Fibroblast of villous mesenchyme (primary cell): ENCODE measurements around the gene LAMB2. TPM values are rescaled to one million over a fixed set of nuclear protein-coding genes. Genes with fewer than 3 reads are reported as not detected.
A peak's percentile ranks its signal among the peaks of the same experiment; 100 is the strongest.

Experiments
- DNase-seq: peaks from one replicate; pipeline ENCODE4 v3.0.0-alpha.2; 2010; ENCODE audit warnings: low read depth
- H3K4me3 ChIP-seq: 2 replicates; pipeline ENCODE4 v1.5.1; 2011; ENCODE audit warnings: low read depth, mild to moderate bottlenecking, low read length
- total RNA-seq: library from RNA; depleted of rRNA; stranded (reverse); fragments of >200 nt; gene quantifications from 2 replicates; pipeline ENCODE4 v1.2.3, GENCODE V29; 2012
- TF ChIP-seq, protein P1 (sequence below): IDR thresholded peaks from 2 replicates; pipeline ENCODE4 v1.5.1; 2012; ENCODE audit warnings: low read depth, mild to moderate bottlenecking, low read length; ENCODE audit not compliant: insufficient read depth

The LAMB2 gene
- total RNA-seq, 1 donor, result 369 TPM

DNA sequence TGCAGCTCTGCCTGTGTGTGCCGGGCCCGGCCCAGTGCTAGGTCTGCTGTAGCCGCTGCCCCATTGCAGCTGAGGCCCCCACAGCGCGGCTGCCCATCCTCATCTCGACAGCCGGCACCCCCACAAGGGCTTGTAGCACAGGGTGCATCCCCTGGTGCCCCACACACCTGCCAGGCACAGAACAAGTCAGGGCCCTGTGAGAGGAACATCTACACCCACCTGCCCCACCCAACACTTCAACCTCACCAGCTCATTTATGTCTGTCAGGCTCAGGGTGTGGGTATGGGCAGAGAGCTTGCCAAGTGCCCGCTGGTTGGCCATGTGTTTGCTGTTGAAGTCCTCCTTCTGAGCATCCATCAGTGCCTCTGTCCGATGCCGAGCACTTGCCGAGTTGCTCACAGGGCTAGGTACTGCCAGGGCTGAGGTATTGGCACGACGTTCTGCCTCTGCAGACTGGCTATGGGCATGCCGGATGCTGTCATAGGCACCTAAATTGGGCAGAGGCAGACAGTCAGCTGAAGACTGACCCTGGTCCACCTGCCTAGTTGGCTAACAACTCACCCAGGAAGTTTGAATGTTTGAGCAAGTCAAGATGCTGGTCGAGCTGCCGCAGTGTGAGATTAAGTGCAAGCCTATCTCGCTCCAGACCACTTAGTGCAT lies 9.8 kb downstream of the LAMB2 start:
- DNase-seq, result no peak
- H3K4me3 ChIP-seq, result no peak overlapping the region
- TF ChIP-seq, protein P1, sequence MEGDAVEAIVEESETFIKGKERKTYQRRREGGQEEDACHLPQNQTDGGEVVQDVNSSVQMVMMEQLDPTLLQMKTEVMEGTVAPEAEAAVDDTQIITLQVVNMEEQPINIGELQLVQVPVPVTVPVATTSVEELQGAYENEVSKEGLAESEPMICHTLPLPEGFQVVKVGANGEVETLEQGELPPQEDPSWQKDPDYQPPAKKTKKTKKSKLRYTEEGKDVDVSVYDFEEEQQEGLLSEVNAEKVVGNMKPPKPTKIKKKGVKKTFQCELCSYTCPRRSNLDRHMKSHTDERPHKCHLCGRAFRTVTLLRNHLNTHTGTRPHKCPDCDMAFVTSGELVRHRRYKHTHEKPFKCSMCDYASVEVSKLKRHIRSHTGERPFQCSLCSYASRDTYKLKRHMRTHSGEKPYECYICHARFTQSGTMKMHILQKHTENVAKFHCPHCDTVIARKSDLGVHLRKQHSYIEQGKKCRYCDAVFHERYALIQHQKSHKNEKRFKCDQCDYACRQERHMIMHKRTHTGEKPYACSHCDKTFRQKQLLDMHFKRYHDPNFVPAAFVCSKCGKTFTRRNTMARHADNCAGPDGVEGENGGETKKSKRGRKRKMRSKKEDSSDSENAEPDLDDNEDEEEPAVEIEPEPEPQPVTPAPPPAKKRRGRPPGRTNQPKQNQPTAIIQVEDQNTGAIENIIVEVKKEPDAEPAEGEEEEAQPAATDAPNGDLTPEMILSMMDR, result no peak

DNA sequence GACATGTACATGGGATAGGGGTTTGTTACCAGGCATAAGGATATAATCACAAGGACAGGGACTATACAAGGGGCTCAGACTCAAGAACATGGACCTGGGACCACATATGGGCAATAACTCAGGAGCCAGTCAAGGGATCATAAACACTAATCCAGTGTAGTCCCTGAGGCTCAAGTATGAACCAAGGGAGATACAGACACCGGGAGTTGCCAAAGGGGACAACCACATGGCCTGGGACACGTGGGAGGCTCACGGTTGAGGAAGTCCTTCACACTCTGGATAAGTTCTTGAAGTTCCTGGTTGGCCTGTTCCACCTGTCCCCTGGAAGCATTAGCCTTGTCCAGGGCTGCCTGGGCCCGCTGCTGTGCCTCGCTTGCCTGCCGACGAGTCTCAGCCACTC lies 10.4 kb downstream of the LAMB2 start:
- TF ChIP-seq, protein P1, result no peak
- DNase-seq, result no peak
- no peak overlapping the region for H3K4me3 ChIP-seq

DNA sequence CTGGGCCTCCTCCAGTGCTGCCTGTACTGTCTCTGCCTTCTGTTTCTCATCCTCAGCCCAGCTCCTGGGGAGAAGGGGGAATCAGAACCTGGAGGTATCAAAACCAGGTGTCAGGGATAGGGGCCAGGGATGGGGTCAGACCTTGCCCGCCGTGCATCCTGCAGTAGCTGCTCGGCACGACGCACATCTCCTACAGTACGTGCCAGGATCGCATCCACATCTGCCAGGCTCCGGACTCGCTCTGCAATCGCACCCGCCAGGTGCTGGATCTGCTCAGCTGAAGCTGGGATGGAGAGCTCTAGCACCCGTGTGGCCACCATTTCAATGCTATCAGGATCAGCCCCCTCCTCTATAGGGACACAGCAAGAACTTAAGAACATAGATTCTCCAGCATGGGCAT lies 10.8 kb downstream of the LAMB2 start:
- TF ChIP-seq, protein P1, result no peak
- no peak overlapping the region for H3K4me3 ChIP-seq
- DNase-seq, result no peak

DNA sequence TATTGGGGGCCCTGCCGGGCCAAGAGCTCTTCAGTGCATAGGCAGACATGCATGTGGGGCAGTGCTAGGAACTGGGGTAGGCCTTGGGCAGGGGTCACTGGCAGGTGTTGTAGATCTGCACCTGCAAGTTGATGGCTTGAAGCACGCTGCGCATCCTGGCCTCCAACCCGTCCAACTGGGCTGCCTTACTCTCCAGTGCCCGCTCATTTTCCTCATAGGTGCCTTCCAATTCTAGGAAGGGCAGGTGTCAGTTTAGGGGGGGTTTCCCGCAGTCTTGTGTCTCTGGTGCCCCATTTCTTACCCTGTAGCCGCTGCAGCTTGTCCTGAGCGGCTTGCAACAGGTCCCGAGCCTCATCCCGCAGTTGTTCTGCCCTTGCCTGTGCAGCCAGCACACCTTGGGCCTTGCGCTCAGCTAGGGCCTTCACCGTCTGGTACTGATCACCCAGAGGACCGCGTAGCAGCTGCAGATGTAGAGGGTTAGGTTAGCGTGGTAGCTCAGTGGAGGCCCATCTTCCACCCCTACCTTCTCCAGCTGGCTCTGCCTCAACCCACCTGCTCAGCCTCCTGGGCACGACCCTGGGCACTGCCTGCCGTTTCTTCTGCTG lies 11.6 kb downstream of the LAMB2 start:
- no peak for DNase-seq
- TF ChIP-seq, protein P1, result no peak
- H3K4me3 ChIP-seq, result peak overlapping the region; percentile 94

DNA sequence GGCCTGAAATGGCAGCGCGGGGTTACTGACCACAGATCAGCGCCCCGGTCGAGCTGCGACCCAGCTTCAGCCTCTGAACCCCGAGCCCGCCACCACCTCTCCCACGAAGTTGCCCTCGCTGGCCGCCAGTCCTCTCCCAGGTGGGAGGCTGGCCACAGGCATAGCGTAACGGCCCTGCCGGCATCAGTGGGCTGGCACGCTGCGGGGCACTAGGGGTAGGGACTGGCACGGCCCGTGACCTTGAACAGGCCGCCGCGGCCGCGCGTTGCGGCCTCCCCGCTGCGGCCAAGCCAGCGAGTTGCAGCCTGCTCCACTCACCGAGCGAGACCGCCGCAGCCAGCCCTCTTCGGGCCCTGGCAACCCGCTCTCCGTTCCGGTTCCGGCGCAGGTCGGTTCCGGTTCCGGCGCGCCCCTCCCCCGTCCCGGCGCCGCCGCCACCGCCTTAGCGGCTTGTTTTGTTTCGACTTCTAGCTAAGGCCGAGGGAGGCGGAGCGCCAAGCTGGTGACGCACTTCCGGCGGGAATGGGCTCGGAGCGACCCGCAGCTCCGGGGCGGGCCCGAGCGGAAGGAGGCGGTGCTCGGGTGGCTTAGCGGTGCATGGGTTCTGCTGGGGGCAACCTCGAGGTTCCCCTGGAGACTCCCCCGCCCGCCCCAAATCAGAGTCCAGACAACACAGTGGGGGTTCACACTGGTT lies 12.3 kb downstream of the LAMB2 start, which contains the start of gene USP19:
USP19 (minus strand) TSS at position 386 of the 694 bp plus-strand sequence. CDS start 1,678 bp downstream, outside the sequence.
- TF ChIP-seq, protein P1, result no peak
- H3K4me3 ChIP-seq, result peak within 1 kb of the TSS; percentile 94
- peak; percentile 95 for DNase-seq

DNA sequence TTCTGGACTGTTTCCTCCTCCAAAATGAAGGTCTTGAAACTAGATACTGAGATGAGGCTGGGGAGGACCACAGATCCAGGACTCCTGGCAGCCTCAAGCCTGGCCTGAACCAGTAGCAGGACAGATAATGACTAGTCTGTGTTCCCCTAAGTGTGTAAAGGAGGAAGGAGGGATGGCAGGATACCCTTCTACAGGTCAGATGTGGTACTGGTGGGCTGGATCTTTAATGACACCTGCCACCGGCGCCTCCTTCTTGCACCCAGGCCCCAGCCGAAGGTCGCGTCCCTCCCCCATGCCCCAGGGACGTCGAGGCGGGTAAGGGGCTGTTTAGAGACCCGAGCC lies 12.8 kb downstream of the LAMB2 start:
- peak overlapping the region; percentile 94 for H3K4me3 ChIP-seq
- TF ChIP-seq, protein P1, result no peak
- no peak for DNase-seq
